Spleen (tissue), 11 donors: ENCODE results near the gene DPYSL3. TPM values are rescaled to one million over a fixed set of nuclear protein-coding genes. Genes with fewer than 3 reads are reported as not detected.

Experiments
- DNase-seq: peaks from one replicate; pipeline ENCODE4 v3.0.0-alpha.2; 2020
- H3K27ac ChIP-seq, 8 donors: fragments of 200-600 bp; sonication (generic) in 7 of 8; 1 replicate in 4 of 8; 2 replicates in 4 of 8; pipeline versions ENCODE4 v1.5.0 to v1.8.0; 2016 to 2021; ENCODE audit warnings: inconsistent platforms in 4 of 8, mild to moderate bottlenecking in 4 of 8, moderate library complexity in 1 of 8
- H3K27me3 ChIP-seq, 7 donors: fragments of 200-600 bp; sonication (generic) in 6 of 7; replicated peaks in 1 of 7; 1 replicate in 4 of 7; 2 replicates in 3 of 7; pipeline versions ENCODE4 v1.5.0 to v1.8.0; 2016 to 2021; ENCODE audit warnings: inconsistent platforms in 3 of 7, mild to moderate bottlenecking in 1 of 7
- H3K36me3 ChIP-seq, 6 donors: fragments of 200-600 bp; sonication (generic) in 5 of 6; 1 replicate in 4 of 6; 2 replicates in 2 of 6; pipeline versions ENCODE4 v1.5.0 to v1.8.0; 2016 to 2021; ENCODE audit warnings: inconsistent platforms in 2 of 6
- H3K4me1 ChIP-seq, 6 donors: fragments of 200-600 bp; sonication (generic) in 5 of 6; 1 replicate in 3 of 6; 2 replicates in 3 of 6; pipeline versions ENCODE4 v1.5.0 to v1.8.0; 2016 to 2021; ENCODE audit warnings: inconsistent platforms in 3 of 6
- H3K4me3 ChIP-seq, 8 donors: fragments of 200-600 bp; sonication (generic) in 7 of 8; 1 replicate in 4 of 8; 2 replicates in 4 of 8; pipeline versions ENCODE4 v1.5.0 to v1.8.0; 2016 to 2021; ENCODE audit warnings: inconsistent platforms in 4 of 8, mild to moderate bottlenecking in 4 of 8, moderate library complexity in 2 of 8
- H3K9me3 ChIP-seq, 8 donors: fragments of 200-600 bp; sonication (generic) in 7 of 8; 1 replicate in 4 of 8; 2 replicates in 4 of 8; pipeline versions ENCODE4 v1.5.0 to v1.8.0; 2016 to 2021; ENCODE audit warnings: inconsistent platforms in 4 of 8
- POLR2A ChIP-seq, 3 donors: fragments of 450-650 bp; IDR thresholded peaks; one replicate each; pipeline ENCODE4 v1.5.1; 2017; ENCODE audit warnings: antibody characterized with exemption in 3 of 3, mild to moderate bottlenecking in 1 of 3
- POLR2AphosphoS5 ChIP-seq, 3 donors: sonication (generic); formaldehyde crosslinking; IDR thresholded peaks; one replicate each; pipeline ENCODE4 v1.5.1; 2017; ENCODE audit warnings: antibody characterized with exemption in 3 of 3
- WGBS, 5 donors: extraction: QIAGEN DNeasy Blood & Tissue Kit in 3 of 5; methylation state at CpG; one replicate each; pipeline versions ENCODE4 v1.1.5 to v1.1.7; 2013 to 2018; 5-methylcytosine and 5-hydroxymethylcytosine counted together
- intact Hi-C: fragments of 100-400 bp; cut with DNase I; formaldehyde crosslinking; loops from one replicate; pipeline ENCODE4 v1.15.0; 2023; ENCODE audit warnings: low total_unique reads
- polyA plus RNA-seq, 3 donors: library from polyadenylated mRNA; stranded (reverse); fragments of 200-250 nt; gene quantifications; one replicate each; pipeline ENCODE4 v1.2.1, GENCODE V29; 2013
- total RNA-seq, 7 donors: library from RNA; depleted of rRNA in 3 of 7; stranded (reverse); fragments of >200 nt in 3 of 7; fragmentation: NEBNext Ultra II Directional in 4 of 7; extraction: Animal tissue kit (Norgen Biotek cat#: 25700) in 4 of 7; gene quantifications; one replicate each; pipeline versions ENCODE4 v1.1.0 to v1.2.1, GENCODE V29; 2016 to 2021
- TF ChIP-seq, protein P1 (sequence below), 11 experiments: fragments of 200-600 bp in 7 of 11; fragments of 450-650 bp in 4 of 11; sonication (generic) in 4 of 11; IDR thresholded peaks in 8 of 11; conservative IDR thresholded peaks in 3 of 11; 1 replicate in 7 of 11; 2 replicates in 4 of 11; pipeline versions ENCODE4 v1.4.0 to v1.8.0; 2016 to 2021; ENCODE audit warnings: antibody characterized with exemption in 11 of 11, inconsistent platforms in 4 of 11, mild to moderate bottlenecking in 1 of 11
- donor health status: healthy with polysubstance abuse.
- donor health status: DM: no; HTN: no; CAD: no; lungs with moderate emphysema.
- donor health status: DM: no; HTN: no; CAD: no.
- donor health status: Bipolar disorder and iron deficiency.
- donor health status: healthy.
- donor health status: DM: no; HTN: no; CAD: no.
- donor health status: DM: yes; HTN: yes; CAD: no.

The DPYSL3 gene
- total and polyA plus RNA-seq, 10 donors: 10.0 to 58.2 (median 40.4) TPM

DNA sequence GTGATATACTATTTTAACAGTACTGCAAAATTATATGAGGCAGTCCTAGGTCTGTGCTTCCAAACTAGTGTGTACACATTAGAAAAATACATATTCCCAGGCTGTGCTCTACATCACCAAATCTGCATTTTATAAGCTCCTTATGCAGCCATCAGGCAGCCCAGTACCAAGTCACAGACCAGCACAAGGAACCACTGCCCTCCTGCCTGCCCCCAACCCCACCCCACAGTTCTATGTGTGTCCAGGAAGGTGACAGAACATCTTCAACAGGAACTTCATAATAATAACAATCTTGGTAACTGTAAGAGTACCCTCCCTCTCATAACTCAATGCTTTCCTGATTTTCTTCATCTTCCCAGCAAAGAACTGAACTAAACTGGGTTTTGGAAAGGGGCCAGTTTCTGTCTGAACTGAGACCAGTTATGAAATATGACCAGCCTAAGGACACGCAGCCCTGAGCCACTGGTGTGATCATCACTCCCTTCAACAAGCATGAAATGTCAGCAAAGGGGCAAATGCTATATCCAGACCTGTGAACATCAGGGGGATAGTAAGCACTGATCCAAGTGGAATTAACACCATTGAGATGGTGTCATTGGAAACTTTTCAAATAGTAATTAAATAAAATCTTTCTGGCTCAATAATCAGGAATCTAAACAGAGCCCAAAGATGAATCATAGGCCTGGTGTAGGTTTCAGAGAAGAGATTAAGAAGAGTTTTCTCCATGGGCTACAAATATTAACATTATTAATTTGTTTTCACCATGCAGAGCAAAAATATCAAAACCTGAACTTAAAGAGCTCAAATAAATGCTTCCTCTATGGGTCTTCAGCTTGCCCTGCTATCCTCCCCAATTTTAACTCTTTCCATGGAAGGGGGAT lies 82.1 kb downstream of the DPYSL3 start:
- Histone ChIP-seq H3K36me3 (no peaks in the 10 kb centered on the region), H3K27ac (peak overlapping the region in 1 of 8 donors; percentile 6), H3K4me3 (no peak overlapping the region), H3K9me3 (no peaks in the 10 kb centered on the region), H3K4me1 (peaks cover 0 to 23% (median 0%) of the 10 kb centered on the region in 6 donors), H3K27me3 (no peaks in the 10 kb centered on the region)
- TF ChIP-seq, protein P1, sequence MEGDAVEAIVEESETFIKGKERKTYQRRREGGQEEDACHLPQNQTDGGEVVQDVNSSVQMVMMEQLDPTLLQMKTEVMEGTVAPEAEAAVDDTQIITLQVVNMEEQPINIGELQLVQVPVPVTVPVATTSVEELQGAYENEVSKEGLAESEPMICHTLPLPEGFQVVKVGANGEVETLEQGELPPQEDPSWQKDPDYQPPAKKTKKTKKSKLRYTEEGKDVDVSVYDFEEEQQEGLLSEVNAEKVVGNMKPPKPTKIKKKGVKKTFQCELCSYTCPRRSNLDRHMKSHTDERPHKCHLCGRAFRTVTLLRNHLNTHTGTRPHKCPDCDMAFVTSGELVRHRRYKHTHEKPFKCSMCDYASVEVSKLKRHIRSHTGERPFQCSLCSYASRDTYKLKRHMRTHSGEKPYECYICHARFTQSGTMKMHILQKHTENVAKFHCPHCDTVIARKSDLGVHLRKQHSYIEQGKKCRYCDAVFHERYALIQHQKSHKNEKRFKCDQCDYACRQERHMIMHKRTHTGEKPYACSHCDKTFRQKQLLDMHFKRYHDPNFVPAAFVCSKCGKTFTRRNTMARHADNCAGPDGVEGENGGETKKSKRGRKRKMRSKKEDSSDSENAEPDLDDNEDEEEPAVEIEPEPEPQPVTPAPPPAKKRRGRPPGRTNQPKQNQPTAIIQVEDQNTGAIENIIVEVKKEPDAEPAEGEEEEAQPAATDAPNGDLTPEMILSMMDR (IDR thresholded peaks at IDR 0.05 in 8 of 11, conservative IDR thresholded peaks at IDR 0.05 in 3 of 11): no peak
- TF ChIP-seq POLR2AphosphoS5 (IDR thresholded peaks at IDR 0.05) (no peak), POLR2A (IDR thresholded peaks at IDR 0.05) (no peak)
- intact Hi-C loops: no loop called here
- 24 to 70% (median 44%) methylated on average over 1 of the region's 1 CpG for WGBS, 5 donors
- no peak for DNase-seq

DNA sequence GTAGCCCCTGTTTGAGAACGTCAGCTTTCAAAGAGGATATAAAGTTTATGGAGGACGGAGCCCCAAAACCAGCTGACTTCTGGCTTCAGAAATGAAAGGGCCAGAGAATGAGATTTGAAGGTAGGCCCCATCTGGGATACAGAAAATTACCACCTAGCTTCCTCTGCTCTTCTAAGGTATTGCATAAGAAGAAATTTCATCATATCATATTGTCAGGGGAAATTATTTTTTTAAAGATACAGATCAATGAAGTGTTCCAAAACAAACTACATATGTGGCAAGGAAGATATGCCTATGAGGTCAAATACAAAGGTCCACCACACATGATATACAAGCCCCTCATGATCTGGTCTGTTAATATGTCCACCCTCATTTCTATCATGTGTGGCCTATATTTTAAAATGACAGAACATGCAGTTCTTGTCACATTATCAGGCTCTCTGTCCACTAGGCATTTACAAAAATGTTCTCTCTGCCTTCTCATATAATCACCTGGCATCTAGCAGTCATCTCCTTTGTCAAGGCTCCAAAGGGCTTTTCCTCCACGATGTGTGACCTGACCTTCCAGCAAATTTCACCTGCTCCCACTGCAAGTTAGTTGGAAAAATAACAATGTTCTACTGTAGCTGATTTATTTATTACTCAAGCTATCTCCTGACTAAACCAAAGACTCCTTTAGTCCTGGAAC lies 83.1 kb downstream of the DPYSL3 start:
- TF ChIP-seq POLR2A (IDR thresholded peaks at IDR 0.05) (no peak), POLR2AphosphoS5 (IDR thresholded peaks at IDR 0.05) (no peak)
- TF ChIP-seq, protein P1 (IDR thresholded peaks at IDR 0.05 in 8 of 11, conservative IDR thresholded peaks at IDR 0.05 in 3 of 11): no peak
- H3K27me3 ChIP-seq: no peaks in the 10 kb centered on the region
- 69 to 89% (median 78%) methylated on average over 3 of the region's 3 CpGs for WGBS, 5 donors
- H3K36me3 ChIP-seq: no peaks in the 10 kb centered on the region
- no peak overlapping the region for H3K4me3 ChIP-seq
- intact Hi-C loops: no loop called here
- no peak overlapping the region for H3K27ac ChIP-seq
- no peaks in the 10 kb centered on the region for H3K9me3 ChIP-seq
- H3K4me1 ChIP-seq: peaks cover 0 to 17% (median 0%) of the 10 kb centered on the region in 6 donors
- no peak for DNase-seq

DNA sequence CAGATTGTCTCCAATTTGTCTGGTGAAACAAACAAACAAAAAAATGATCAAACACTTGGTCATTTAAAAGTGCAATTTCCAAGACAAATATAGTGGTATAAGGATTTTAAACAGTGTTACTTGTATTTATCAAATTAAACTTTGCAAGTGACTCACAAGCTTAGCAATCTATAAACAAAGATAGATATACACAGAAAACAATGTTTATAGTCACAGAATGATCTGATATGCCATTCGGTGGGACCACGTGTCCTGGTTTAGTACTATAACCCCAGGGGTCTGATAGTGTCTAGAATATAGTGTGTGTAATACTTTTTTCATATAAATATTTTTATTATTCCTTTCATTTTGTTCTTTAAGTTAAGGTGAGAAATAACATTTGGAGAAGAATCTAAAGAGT lies 91.3 kb downstream of the DPYSL3 start:
- 83 to 92% (median 91%) methylated on average over 2 of the region's 2 CpGs for WGBS, 5 donors

More for the DNA sequence above, 91.3 kb downstream of the DPYSL3 start:
- Histone ChIP-seq H3K4me3 (no peak overlapping the region), H3K27me3 (no peaks in the 10 kb centered on the region), H3K4me1 (no peaks in the 10 kb centered on the region), H3K36me3 (peaks cover 0 to 9% (median 0%) of the 10 kb centered on the region in 6 donors), H3K9me3 (no peaks in the 10 kb centered on the region), H3K27ac (no peak overlapping the region)
- intact Hi-C loops: no loop called here
- TF ChIP-seq POLR2AphosphoS5 (IDR thresholded peaks at IDR 0.05) (no peak), POLR2A (IDR thresholded peaks at IDR 0.05) (no peak)
- TF ChIP-seq, protein P1 (IDR thresholded peaks at IDR 0.05 in 8 of 11, conservative IDR thresholded peaks at IDR 0.05 in 3 of 11): no peak
- no peak for DNase-seq
